DOHH2 (cell line): ENCODE measurements around the gene CDCA7.

Experiments
- H3F3A ChIP-seq: fragments of 200-600 bp; sonication (generic), shearing (Covaris generic); 2 replicates; pipeline ENCODE4 v1.6.0; 2016; ENCODE audit warnings: antibody characterized with exemption, mild to moderate bottlenecking; ENCODE audit not compliant: control insufficient read depth, insufficient read depth
- H3K27ac ChIP-seq: fragments of 200-600 bp; sonication (generic); 2 replicates; pipeline ENCODE4 v1.5.1; 2014; ENCODE audit warnings: low read depth, mild to moderate bottlenecking, low read length, moderate library complexity
- H3K27me3 ChIP-seq: fragments of 200-600 bp; sonication (generic); 2 replicates; pipeline ENCODE4 v1.6.1; 2014; ENCODE audit warnings: mild to moderate bottlenecking, low read length, mixed read lengths; ENCODE audit not compliant: control insufficient read depth
- H3K36me3 ChIP-seq: fragments of 200-600 bp; sonication (generic); 2 replicates; pipeline ENCODE4 v1.6.1; 2014; ENCODE audit warnings: mild to moderate bottlenecking, low read length, moderate library complexity, mixed read lengths; ENCODE audit not compliant: control insufficient read depth
- H3K4me1 ChIP-seq: fragments of 200-600 bp; sonication (generic); 2 replicates; pipeline ENCODE4 v1.6.1; 2014; ENCODE audit warnings: mild to moderate bottlenecking, low read length, mixed read lengths; ENCODE audit not compliant: control insufficient read depth
- H3K4me2 ChIP-seq: fragments of 200-600 bp; sonication (generic); 2 replicates; pipeline ENCODE4 v1.6.0; 2014; ENCODE audit warnings: mild to moderate bottlenecking, low read length, moderate library complexity
- H3K4me3 ChIP-seq: fragments of 200-600 bp; sonication (generic); 2 replicates; pipeline ENCODE4 v1.5.1; 2014; ENCODE audit warnings: mild to moderate bottlenecking, low read length, mixed read lengths
- H3K79me2 ChIP-seq: fragments of 200-600 bp; sonication (generic); 2 replicates; pipeline ENCODE4 v1.6.1; 2014; ENCODE audit warnings: mild to moderate bottlenecking, low read length, mixed read lengths; ENCODE audit not compliant: control insufficient read depth
- H3K9me2 ChIP-seq: fragments of 200-600 bp; sonication (generic); replicated peaks from 2 replicates; pipeline ENCODE4 v1.6.1; 2014; ENCODE audit warnings: mild to moderate bottlenecking, low read length, mixed read lengths; ENCODE audit not compliant: control insufficient read depth
- H3K9me3 ChIP-seq: fragments of 200-600 bp; sonication (generic); 2 replicates; pipeline ENCODE4 v1.6.1; 2014; ENCODE audit warnings: antibody characterized with exemption, low read length, mixed read lengths; ENCODE audit not compliant: control insufficient read depth, insufficient read depth
- H4K20me1 ChIP-seq: fragments of 200-600 bp; sonication (generic); 2 replicates; pipeline ENCODE4 v1.6.0; 2014; ENCODE audit warnings: low read depth, mild to moderate bottlenecking, antibody characterized with exemption, low read length, moderate library complexity; ENCODE audit not compliant: control insufficient read depth, insufficient read depth
- EZH2phosphoT487 ChIP-seq: fragments of 200-600 bp; sonication (generic); IDR thresholded peaks from 2 replicates; pipeline ENCODE4 v1.6.1; 2017; ENCODE audit warnings: borderline replicate concordance, mild to moderate bottlenecking, antibody characterized with exemption, low read length, moderate library complexity, mixed read lengths
- TF ChIP-seq, protein P1 (sequence below): fragments of 200-600 bp; sonication (generic); IDR thresholded peaks from one replicate; pipeline ENCODE4 v1.5.1; 2014; ENCODE audit warnings: antibody characterized with exemption, mild to moderate bottlenecking, low read depth, low read length; ENCODE audit not compliant: poor library complexity, severe bottlenecking

Gene CDCA7

DNA sequence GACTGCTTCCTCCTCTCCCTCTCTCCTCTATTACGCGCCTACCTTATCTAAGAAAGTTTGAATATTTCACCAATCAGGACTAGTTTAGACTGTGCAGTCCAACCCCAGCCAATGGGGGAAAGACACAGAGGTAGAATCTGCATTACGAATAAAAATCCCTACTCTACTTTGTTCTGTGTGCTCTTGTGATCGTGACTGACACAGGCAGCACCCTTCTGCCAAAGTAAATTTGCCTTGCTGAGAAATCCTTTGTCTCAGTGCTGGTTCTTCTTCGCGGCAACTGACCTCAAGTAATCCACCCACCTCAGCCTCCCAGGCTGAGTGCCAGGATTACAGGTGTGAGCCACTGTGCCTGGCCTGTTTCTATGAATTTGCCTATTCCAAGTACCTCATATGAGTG is 8.6 kb upstream of the CDCA7 start:
- peaks cover under 1% of the 10 kb centered on the region; the same call in 1 of the 2 replicates for H3K79me2 ChIP-seq
- H3F3A ChIP-seq = peaks cover 22% of the 10 kb centered on the region
- no peaks in the 10 kb centered on the region for H3K9me2 ChIP-seq
- no peaks in the 10 kb centered on the region for H4K20me1 ChIP-seq
- H3K36me3 ChIP-seq = peaks cover 11% of the 10 kb centered on the region
- H3K4me3 ChIP-seq = no peak overlapping the region
- peaks cover 38% of the 10 kb centered on the region for H3K4me1 ChIP-seq
- H3K27ac ChIP-seq = no peak overlapping the region
- TF ChIP-seq EZH2phosphoT487 = no peak
- TF ChIP-seq, protein P1, sequence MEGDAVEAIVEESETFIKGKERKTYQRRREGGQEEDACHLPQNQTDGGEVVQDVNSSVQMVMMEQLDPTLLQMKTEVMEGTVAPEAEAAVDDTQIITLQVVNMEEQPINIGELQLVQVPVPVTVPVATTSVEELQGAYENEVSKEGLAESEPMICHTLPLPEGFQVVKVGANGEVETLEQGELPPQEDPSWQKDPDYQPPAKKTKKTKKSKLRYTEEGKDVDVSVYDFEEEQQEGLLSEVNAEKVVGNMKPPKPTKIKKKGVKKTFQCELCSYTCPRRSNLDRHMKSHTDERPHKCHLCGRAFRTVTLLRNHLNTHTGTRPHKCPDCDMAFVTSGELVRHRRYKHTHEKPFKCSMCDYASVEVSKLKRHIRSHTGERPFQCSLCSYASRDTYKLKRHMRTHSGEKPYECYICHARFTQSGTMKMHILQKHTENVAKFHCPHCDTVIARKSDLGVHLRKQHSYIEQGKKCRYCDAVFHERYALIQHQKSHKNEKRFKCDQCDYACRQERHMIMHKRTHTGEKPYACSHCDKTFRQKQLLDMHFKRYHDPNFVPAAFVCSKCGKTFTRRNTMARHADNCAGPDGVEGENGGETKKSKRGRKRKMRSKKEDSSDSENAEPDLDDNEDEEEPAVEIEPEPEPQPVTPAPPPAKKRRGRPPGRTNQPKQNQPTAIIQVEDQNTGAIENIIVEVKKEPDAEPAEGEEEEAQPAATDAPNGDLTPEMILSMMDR = no peak
- no peak overlapping the region for H3K4me2 ChIP-seq
- H3K9me3 ChIP-seq = peaks cover 19% of the 10 kb centered on the region
- no peaks in the 10 kb centered on the region for H3K27me3 ChIP-seq

DNA sequence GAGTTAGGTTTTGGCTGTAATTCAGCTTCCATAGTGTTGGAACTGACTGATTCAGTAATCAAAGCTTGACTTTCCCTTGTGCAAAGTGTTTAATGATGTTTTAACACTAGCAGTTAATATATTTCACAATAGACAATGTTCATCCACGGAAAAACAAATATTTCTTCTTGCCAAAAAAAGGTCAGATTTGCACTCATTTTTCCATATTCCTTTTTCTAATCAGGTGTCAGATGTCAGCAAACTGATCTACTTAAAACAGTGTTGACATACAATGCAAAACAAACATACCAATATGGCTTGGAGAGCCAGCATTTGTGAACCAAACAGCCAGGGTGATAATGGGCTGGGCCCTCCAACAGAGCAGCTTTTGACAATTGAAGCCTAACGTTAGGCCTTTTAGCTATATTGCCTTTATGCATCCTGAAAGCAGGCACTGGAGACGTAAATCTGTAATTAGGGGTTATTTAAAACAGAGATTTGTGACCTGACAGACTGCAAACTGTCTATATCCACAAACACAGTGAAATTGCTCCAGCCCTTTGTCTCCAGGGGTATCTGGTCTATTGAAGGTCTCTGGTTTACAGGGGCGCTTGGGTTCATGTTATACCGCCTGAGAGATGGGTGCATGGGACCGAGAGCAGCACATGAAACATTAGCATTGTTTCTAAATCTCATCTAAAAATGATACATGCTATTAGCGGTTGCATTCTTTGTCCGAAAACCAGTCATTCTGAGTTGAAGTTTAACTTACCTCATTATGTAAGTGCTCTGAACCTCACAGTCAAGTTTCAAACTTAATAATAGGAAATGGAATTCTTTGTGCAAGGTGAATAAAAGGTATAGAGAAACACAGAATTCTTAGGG is 7.1 kb upstream of the CDCA7 start:
- 0 out of 2 replicates have a peak overlapping the region, but pooled peaks have one; percentile 12 for H3K4me2 ChIP-seq
- H3K27ac ChIP-seq = peak overlapping the region; percentile 15
- H3K79me2 ChIP-seq = peaks cover 10% of the 10 kb centered on the region
- no peaks in the 10 kb centered on the region for H4K20me1 ChIP-seq
- H3K27me3 ChIP-seq = no peaks in the 10 kb centered on the region
- H3K9me2 ChIP-seq = no peaks in the 10 kb centered on the region
- TF ChIP-seq, protein P1 = no peak
- TF ChIP-seq EZH2phosphoT487 = no peak
- H3K4me1 ChIP-seq = peaks cover 53% of the 10 kb centered on the region
- H3K9me3 ChIP-seq = peaks cover 19% of the 10 kb centered on the region
- H3F3A ChIP-seq = peaks cover 28% of the 10 kb centered on the region
- H3K4me3 ChIP-seq = no peak overlapping the region
- peaks cover 11% of the 10 kb centered on the region for H3K36me3 ChIP-seq

DNA sequence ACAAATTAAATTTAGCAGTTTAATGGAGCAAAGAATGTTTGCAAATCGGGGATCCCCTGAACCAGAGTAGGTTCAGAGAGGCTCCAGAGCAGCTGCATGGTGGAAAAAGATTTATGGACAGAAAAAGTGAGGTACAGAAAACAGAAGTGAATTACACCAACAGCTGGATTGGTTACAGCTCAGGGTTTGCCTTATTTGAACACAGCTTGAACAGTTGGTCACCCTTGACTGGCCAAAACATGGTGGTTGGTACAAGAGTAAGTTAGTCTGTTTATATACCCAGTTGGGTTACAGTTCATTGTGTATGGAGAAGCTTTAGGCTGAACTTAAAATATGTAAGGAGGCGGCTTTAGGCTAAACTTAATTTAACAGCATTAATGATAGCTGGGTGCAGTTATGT is 5.4 kb upstream of the CDCA7 start:
- Histone ChIP-seq H3K27me3 (no peaks in the 10 kb centered on the region), H3K9me3 (peaks cover 19% of the 10 kb centered on the region), H3F3A (peaks cover 40% of the 10 kb centered on the region), H3K27ac (peak overlapping the region; percentile 93), H3K36me3 (peaks cover 11% of the 10 kb centered on the region), H3K4me3 (peak overlapping the region; percentile 93), H3K79me2 (peaks cover 22% of the 10 kb centered on the region), H3K4me1 (peaks cover 67% of the 10 kb centered on the region), H3K4me2 (peak overlapping the region; percentile 86), H4K20me1 (no peaks in the 10 kb centered on the region), H3K9me2 (no peaks in the 10 kb centered on the region)
- TF ChIP-seq, protein P1 = no peak
- no peak for TF ChIP-seq EZH2phosphoT487
